Measurements from ENCODE around the gene TMEM53.

Gene TMEM53

GRCh38 chr1:44681905-44682882, 7.9 kb upstream of the TMEM53 start:
- TF ChIP-seq, protein P1, sequence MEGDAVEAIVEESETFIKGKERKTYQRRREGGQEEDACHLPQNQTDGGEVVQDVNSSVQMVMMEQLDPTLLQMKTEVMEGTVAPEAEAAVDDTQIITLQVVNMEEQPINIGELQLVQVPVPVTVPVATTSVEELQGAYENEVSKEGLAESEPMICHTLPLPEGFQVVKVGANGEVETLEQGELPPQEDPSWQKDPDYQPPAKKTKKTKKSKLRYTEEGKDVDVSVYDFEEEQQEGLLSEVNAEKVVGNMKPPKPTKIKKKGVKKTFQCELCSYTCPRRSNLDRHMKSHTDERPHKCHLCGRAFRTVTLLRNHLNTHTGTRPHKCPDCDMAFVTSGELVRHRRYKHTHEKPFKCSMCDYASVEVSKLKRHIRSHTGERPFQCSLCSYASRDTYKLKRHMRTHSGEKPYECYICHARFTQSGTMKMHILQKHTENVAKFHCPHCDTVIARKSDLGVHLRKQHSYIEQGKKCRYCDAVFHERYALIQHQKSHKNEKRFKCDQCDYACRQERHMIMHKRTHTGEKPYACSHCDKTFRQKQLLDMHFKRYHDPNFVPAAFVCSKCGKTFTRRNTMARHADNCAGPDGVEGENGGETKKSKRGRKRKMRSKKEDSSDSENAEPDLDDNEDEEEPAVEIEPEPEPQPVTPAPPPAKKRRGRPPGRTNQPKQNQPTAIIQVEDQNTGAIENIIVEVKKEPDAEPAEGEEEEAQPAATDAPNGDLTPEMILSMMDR (IDR thresholded peaks at IDR 0.05; ENCODE audit: insufficient read depth, low read length, poor library complexity, severe bottlenecking) = no peak
- no peak overlapping the region for H3K4me3 ChIP-seq (replicated peaks; ENCODE audit: low read depth, low read length)
- H3K36me3 ChIP-seq (ENCODE audit: control insufficient read depth, insufficient read depth, low read length) = no peaks in the 10 kb centered on the region

DNA sequence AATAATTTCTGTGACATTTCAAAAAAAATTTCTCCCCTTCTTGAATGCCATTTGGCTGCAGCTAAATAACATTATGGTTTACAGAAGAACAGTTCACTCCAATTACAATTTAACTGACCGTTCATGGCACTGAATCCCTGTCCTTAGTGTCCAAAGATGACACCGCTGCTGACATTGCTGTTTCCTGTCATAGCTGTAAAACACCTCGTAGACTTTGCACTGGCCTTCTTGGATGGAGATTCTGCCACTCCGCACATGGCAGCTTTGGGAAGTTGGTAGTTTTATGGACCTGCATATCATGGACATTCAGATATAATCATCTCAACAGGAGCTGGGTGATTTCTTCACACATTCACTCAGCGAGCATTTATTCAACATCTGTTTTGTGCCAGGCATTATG, 5.2 kb upstream of the TMEM53 start:
- no peaks in the 10 kb centered on the region for H3K27me3 ChIP-seq (replicated peaks; ENCODE audit: control insufficient read depth, insufficient read depth, low read length)
- TF ChIP-seq, protein P1 (IDR thresholded peaks at IDR 0.05; ENCODE audit: insufficient read depth, low read length, poor library complexity, severe bottlenecking) = no peak
- no peak for DNase-seq (ENCODE audit: extremely low read depth, insufficient read length)

More at GRCh38 chr1:44681905-44682882, 7.9 kb upstream of the TMEM53 start:
- no peaks in the 10 kb centered on the region for H3K27me3 ChIP-seq (replicated peaks; ENCODE audit: control insufficient read depth, insufficient read depth, low read length)
- DNase-seq (ENCODE audit: extremely low read depth, insufficient read length) = no peak

GRCh38 chr1:44678626-44679025, 4.3 kb upstream of the TMEM53 start:
- TF ChIP-seq, protein P1 (IDR thresholded peaks at IDR 0.05; ENCODE audit: insufficient read depth, low read length, poor library complexity, severe bottlenecking) = no peak
- no peak for DNase-seq (ENCODE audit: extremely low read depth, insufficient read length)
- H3K4me3 ChIP-seq (replicated peaks; ENCODE audit: low read depth, low read length) = no peak overlapping the region
- no peaks in the 10 kb centered on the region for H3K36me3 ChIP-seq (ENCODE audit: control insufficient read depth, insufficient read depth, low read length)
- H3K27me3 ChIP-seq (replicated peaks; ENCODE audit: control insufficient read depth, insufficient read depth, low read length) = no peaks in the 10 kb centered on the region

More for the DNA sequence above, 5.2 kb upstream of the TMEM53 start:
- Histone ChIP-seq H3K36me3 (ENCODE audit: control insufficient read depth, insufficient read depth, low read length) (no peaks in the 10 kb centered on the region), H3K4me3 (replicated peaks; ENCODE audit: low read depth, low read length) (no peak overlapping the region)

GRCh38 chr1:44678120-44678519, 3.8 kb upstream of the TMEM53 start:
- no peak overlapping the region for H3K4me3 ChIP-seq (replicated peaks; ENCODE audit: low read depth, low read length)
- TF ChIP-seq, protein P1 (IDR thresholded peaks at IDR 0.05; ENCODE audit: insufficient read depth, low read length, poor library complexity, severe bottlenecking) = no peak
- H3K36me3 ChIP-seq (ENCODE audit: control insufficient read depth, insufficient read depth, low read length) = no peaks in the 10 kb centered on the region
- H3K27me3 ChIP-seq (replicated peaks; ENCODE audit: control insufficient read depth, insufficient read depth, low read length) = no peaks in the 10 kb centered on the region
- no peak for DNase-seq (ENCODE audit: extremely low read depth, insufficient read length)

GRCh38 chr1:44677201-44677766, 3.0 kb upstream of the TMEM53 start:
- Histone ChIP-seq H3K4me3 (replicated peaks; ENCODE audit: low read depth, low read length) (no peak overlapping the region), H3K27me3 (replicated peaks; ENCODE audit: control insufficient read depth, insufficient read depth, low read length) (no peaks in the 10 kb centered on the region), H3K36me3 (ENCODE audit: control insufficient read depth, insufficient read depth, low read length) (no peaks in the 10 kb centered on the region)
- TF ChIP-seq, protein P1 (IDR thresholded peaks at IDR 0.05; ENCODE audit: insufficient read depth, low read length, poor library complexity, severe bottlenecking) = peak; percentile 50
- no peak for DNase-seq (ENCODE audit: extremely low read depth, insufficient read length)

Data from GM06990 (cell line).